Thoracic aorta (tissue), 2 donors: ENCODE measurements around the gene CARS2. TPM values are rescaled to one million over a fixed set of nuclear protein-coding genes. Genes with fewer than 3 reads are reported as not detected.
"Not testable (repeated sequence)": the region's sequence is repeated elsewhere in the genome, so short reads cannot be mapped to it uniquely, and the experiment has no call there.

Source experiments
- ATAC-seq: fragments of 150-250 bp; one replicate; pipeline ENCODE4 v1.8.0; 2017; ENCODE audit warnings: low read depth; ENCODE audit not compliant: insufficient number of reproducible peaks, low FRiP score
- DNase-seq: peaks from one replicate; pipeline ENCODE4 v3.0.0-alpha.2; 2020; ENCODE audit warnings: low spot score
- H3K27ac ChIP-seq, 2 donors: fragments of 200-600 bp; sonication (generic); 1 replicate in 1 of 2; 2 replicates in 1 of 2; pipeline ENCODE4 v1.5.1; 2016; ENCODE audit warnings: mild to moderate bottlenecking in 2 of 2, moderate library complexity in 2 of 2
- H3K27me3 ChIP-seq: fragments of 200-600 bp; sonication (generic); replicated peaks from 2 replicates; pipeline ENCODE4 v1.6.0; 2016; ENCODE audit warnings: mild to moderate bottlenecking; ENCODE audit not compliant: insufficient read depth
- H3K36me3 ChIP-seq: fragments of 200-600 bp; sonication (generic); one replicate; pipeline ENCODE4 v1.5.1; 2016
- H3K4me1 ChIP-seq, 2 donors: fragments of 200-600 bp; sonication (generic); 1 replicate in 1 of 2; 2 replicates in 1 of 2; pipeline versions ENCODE4 v1.5.1 to v1.6.0; 2016; ENCODE audit warnings: low read depth in 2 of 2, mild to moderate bottlenecking in 1 of 2; ENCODE audit not compliant: control insufficient read depth in 1 of 2
- H3K4me3 ChIP-seq: fragments of 200-600 bp; sonication (generic); 2 replicates; pipeline ENCODE4 v1.5.1; 2016; ENCODE audit warnings: mild to moderate bottlenecking
- H3K9me3 ChIP-seq: fragments of 200-600 bp; sonication (generic); 2 replicates; pipeline ENCODE4 v1.5.1; 2016
- total RNA-seq, 2 donors: library from RNA; depleted of rRNA; stranded (reverse); fragments of >200 nt; gene quantifications; one replicate each; pipeline versions ENCODE4 v1.1.0 to v1.2.3, GENCODE V29; 2016
- TF ChIP-seq, protein P1 (sequence below): fragments of 200-600 bp; sonication (generic); IDR thresholded peaks from one replicate; pipeline ENCODE4 v1.5.1; 2019; ENCODE audit warnings: antibody characterized with exemption

CARS2 gene
- total RNA-seq, 2 donors from 2014 or later, result 45.9 to 70.4 TPM

DNA sequence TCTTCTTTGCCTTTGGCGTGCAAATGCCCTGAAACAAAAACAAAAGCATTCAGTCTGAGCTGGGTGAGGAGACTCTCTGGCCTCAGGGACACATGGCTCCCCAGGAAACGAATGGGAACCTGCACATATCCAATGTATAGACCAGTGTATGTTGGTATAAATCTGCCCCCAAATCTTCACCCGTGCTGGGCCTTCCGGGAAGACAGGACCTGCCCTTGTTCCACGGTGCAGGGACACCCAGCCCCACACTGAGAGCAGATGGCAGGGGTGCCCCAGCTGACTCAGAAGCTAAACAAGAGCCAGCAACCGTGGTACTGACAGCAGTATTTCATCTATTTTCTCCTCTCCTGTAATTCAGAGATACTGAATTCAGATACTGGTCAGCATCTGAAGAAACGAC lies 42.4 kb downstream of the CARS2 start:
- peaks cover 49% of the 10 kb centered on the region for H3K36me3 ChIP-seq
- no peaks in the 10 kb centered on the region for H3K9me3 ChIP-seq
- no peak overlapping the region for H3K4me3 ChIP-seq
- H3K27me3 ChIP-seq, result no peaks in the 10 kb centered on the region
- DNase-seq, result no peak
- no peak for ATAC-seq
- TF ChIP-seq, protein P1, sequence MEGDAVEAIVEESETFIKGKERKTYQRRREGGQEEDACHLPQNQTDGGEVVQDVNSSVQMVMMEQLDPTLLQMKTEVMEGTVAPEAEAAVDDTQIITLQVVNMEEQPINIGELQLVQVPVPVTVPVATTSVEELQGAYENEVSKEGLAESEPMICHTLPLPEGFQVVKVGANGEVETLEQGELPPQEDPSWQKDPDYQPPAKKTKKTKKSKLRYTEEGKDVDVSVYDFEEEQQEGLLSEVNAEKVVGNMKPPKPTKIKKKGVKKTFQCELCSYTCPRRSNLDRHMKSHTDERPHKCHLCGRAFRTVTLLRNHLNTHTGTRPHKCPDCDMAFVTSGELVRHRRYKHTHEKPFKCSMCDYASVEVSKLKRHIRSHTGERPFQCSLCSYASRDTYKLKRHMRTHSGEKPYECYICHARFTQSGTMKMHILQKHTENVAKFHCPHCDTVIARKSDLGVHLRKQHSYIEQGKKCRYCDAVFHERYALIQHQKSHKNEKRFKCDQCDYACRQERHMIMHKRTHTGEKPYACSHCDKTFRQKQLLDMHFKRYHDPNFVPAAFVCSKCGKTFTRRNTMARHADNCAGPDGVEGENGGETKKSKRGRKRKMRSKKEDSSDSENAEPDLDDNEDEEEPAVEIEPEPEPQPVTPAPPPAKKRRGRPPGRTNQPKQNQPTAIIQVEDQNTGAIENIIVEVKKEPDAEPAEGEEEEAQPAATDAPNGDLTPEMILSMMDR, result no peak
- H3K27ac ChIP-seq, result no peak overlapping the region
- H3K4me1 ChIP-seq, result no peaks in the 10 kb centered on the region

DNA sequence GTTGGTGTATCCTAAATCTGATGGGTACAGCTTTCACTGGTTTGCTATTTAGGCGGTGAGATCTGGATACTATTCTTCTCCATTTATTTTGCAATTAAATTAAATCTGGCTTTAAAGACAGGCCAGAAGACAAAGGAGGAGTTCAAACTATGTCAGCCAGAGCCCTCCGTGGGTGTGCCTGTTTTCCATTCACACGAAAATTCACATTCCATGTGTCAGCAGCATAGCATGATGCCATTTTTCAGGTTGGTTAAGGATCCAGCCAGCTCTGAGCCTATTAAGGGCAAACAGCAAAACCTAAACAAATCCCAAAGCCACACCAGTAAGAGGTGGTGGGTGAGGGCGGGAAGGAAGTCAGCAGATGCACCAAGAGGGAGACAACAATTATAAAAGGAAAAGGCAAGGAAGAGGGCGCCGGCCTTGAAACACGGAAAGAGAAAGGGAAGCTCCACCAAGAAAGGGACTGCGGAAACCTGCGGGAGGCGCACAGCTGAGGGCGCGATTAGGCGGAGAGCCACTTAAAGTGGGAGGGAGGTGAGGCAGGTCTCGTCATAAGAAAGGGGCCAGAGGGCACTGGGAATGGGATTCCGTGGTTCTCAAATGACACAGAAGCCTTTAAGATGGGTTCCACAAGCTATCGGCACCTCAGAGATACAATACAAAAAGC lies 43.0 kb downstream of the CARS2 start:
- Histone ChIP-seq H3K27me3 (no peaks in the 10 kb centered on the region), H3K4me3 (no peak overlapping the region), H3K36me3 (peaks cover 49% of the 10 kb centered on the region), H3K27ac (no peak overlapping the region), H3K9me3 (no peaks in the 10 kb centered on the region), H3K4me1 (no peaks in the 10 kb centered on the region)
- TF ChIP-seq, protein P1, result no peak
- ATAC-seq (no peak), DNase-seq (no peak)

DNA sequence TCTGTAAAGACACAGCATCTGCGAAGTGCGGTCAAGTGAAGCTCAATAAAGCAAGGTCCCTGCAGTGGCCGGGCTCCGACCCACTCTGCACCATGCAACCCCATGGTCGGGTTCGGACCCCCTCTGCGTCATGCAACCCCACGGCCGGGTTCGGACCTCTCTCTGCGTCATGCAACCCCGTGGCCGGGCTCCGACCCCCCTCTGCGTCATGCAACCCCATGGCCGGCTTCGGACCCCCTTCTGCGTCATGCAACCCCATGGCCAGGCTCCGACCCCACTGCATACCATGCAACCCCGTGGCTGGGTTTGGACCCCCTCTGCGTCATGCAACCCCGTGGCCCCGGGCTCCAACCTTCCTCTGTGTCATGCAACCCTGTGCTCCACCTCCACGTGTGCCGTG lies 43.8 kb downstream of the CARS2 start:
- Histone ChIP-seq H3K27ac (no peak overlapping the region), H3K9me3 (no peaks in the 10 kb centered on the region), H3K27me3 (no peaks in the 10 kb centered on the region), H3K4me3 (no peak overlapping the region), H3K4me1 (no peaks in the 10 kb centered on the region), H3K36me3 (peaks cover 49% of the 10 kb centered on the region)
- TF ChIP-seq, protein P1, result no peak
- DNase-seq, result no peak
- no peak for ATAC-seq

DNA sequence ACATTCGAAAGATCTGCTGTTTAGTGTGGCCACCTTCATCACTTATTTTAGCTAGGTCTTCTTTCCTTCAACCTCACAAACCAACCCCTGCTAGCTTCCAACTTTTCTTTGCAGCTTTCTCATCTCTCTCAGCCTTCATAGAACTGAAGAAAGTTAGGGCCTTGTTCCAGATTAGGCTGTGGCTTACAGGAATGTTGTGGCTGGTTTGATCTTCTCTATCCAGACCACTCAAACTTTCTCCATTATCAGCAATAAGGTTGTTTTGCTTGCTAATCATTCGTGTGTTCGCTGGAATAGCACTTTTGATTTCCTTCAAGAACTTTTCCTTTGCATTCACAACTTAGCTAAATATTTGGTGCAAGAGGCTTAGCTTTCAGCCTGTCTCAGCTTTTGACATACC lies 44.7 kb downstream of the CARS2 start:
- Histone ChIP-seq H3K9me3 (no peaks in the 10 kb centered on the region), H3K27ac (no peak overlapping the region), H3K4me3 (no peak overlapping the region), H3K36me3 (peaks cover 47% of the 10 kb centered on the region), H3K27me3 (no peaks in the 10 kb centered on the region), H3K4me1 (no peaks in the 10 kb centered on the region)
- no peak for DNase-seq
- no peak for ATAC-seq
- TF ChIP-seq, protein P1, result no peak

DNA sequence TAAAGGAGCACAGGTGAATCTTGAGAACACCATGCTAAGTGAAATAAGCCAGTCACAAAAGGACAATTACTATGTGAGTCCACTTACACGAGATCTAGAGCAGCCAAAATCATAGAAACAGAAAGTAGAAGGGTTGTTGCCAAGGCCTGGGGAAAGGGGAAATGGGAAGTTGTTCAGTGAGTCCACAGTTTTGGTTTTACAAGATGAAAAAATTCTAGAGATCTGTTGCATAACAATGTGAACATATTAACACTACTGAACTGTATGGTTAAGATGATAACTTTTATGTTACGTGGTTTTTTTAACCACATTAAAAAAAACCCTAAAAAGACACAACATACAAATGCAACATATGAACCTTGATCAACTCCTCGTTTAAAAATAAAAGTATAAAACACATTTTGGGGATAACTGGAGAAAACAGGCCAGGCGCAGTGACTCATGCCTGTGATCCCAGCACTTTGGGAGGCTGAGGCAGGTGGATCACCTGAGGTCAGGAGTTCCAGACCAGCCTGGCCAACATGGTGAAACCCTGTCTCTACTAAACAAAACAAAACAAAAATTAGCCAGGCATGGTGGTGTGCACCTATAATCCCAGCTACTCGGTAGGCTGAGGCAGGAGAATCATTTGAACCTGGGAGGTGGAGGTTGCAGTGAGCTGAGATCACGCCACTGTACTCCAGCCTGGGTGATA lies 47.6 kb downstream of the CARS2 start:
- peaks cover 30% of the 10 kb centered on the region for H3K36me3 ChIP-seq
- H3K27ac ChIP-seq, result not testable (repeated sequence)

More for the DNA sequence above, 47.6 kb downstream of the CARS2 start:
- not testable (repeated sequence) for DNase-seq, ATAC-seq, H3K4me1 ChIP-seq, H3K27me3 ChIP-seq, H3K9me3 ChIP-seq, H3K4me3 ChIP-seq
